ENCODE data around the gene PLD6.
"Not testable (repeated sequence)": the region's sequence is repeated elsewhere in the genome, so short reads cannot be mapped to it uniquely, and the experiment has no call there.

Gene PLD6

DNA sequence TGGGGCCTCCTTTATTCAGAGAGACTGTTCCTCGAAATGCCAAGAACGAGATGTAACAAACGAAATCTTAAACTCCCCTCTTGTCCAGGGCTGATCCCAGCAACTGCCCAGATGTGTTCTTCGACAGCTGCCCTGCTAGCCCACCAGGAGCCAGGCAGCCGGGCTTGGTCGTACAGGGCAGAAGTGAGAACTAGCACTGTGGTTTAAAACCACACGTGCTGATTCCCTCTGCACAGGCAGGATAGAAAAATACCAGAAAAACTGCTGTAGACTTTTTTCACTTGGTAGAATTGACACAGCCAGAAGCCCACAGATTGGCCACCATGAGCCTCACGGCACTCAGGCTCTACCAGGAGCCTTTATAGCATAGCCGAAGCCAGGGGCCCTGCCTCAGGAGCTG lies 33.1 kb downstream of the PLD6 start:
- DNase-seq = no peak

DNA sequence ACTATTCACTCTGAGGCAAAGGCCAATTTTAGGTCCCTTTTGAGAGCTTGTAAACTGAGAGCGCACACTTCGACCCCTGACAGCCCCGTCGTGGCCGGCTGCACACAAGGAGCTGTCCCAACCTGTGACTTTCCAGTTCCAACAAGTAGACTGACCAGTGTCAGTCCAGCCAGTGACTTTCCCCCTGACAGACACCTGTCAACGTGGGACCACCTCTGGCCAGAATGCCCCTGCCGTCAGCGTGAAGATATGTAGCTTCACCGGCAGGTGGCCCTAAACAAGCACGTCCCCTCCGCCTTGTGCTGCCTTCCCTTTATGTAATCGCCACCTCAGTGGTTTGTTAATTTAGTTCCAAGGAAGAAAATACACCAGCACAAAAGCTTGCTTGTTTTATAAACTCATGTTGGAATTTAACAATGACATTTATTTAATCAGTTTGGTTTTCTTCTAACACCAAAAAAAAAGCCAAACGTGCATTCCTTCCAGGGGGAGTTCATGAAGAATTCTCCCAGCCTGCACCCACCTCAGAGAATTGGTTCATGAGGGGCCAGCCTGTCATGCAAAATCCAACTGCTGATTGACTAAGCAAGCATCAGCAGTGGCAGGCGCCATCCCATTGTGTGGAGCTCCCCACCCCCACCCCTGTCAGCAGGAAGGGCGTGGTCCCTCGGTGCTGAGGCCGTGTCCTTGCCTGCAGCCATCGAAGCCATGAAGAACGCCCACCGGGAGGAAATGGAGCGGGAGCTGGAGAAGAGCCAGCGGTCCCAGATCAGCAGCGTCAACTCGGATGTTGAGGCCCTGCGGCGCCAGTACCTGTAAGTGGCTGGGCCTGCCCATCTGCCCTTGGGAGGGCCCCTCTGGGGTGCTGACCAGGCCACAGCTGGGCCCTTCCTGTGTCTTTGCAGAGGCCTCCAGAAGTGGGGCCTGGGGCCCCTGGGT lies 33.9 kb downstream of the PLD6 start:
- DNase-seq = no peak

DNA sequence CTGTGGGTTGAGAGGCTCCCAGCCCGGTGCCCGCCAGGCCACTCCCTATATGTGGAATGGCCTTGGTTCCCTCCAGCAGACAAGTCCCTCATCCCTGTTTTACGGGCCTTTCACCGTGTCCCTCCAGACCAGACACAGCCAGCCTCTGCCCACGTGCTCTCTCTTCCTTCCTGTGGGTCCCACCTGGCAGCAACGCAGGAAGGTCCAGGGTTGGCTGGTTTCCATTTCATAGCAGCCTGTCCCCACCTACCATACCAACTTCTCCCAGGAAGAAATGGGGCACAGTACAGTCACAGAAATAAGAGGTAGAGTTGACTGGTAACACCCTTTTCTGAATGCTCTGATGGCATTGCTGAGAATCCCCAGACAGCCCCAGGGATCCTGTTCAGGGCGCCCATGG lies 34.9 kb downstream of the PLD6 start:
- no peak for DNase-seq

DNA sequence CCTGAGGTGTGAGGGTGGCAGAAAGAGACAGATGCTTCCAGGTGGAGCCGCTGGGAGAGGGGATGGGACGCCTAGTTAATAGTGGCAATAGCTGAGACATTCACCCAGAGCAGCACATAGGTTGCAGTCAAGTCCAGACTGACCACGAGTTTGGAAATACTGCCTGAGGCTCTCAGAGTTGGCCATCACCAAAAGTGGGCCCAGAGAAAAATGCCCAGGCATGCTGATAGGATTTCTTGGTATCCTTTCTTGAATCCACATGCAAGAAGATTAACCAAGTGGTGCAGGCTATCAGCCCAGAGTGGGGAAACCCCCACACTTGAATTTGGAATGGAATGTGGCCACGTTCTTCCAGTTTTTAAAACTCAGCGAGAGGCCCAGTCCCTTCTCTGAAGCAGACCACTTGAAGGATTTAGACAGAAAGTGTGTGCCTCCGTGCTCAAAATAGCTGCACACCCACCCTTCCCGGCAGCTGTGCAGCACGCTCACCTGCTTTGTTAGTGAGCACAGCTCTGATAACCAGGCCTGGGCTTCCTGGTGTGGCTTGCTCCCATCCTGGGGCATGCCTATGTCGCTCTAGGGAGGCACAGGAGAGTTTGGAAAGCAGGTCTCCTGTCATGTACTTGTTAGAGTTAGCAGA lies 35.7 kb downstream of the PLD6 start:
- DNase-seq = no peak

DNA sequence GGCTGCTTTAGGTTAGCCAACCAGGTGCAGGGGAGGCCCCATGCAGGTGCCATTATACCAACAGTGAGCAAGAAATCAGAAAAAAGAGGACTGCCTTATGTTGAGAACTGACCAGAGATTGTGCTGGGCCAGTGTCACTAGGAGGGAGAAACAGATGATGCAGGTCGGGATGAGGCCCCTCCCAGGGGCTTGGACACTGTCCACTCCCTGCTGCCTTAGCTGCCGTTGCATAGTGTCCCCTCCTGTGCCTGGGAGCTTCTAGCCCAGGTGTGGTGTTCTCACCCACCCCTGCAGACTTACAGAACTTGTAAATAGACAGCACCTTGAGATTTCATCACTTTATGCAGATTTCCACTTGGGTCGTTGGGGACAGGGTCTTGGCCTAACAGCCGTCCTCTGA lies 36.7 kb downstream of the PLD6 start:
- DNase-seq = no peak

DNA sequence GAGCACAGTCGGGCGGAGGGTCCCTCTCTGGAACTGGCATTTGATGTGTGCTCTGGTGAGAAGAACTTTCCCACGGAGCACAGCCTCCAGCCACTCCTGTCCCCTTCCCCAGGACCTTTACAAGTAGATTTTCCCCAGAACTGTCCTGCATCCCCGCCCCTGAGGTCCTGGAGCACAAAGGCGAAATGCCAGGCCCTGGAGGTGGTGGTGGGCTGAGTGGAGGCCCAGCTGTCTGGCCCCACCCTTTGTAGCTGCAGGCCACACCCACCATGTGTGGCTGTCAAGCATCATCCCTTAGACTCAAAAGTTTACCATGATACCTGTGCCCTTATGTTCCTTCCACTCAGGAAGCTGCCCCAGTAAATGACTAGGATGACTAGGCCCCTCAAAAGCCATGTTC lies 37.7 kb downstream of the PLD6 start:
- no peak for DNase-seq

DNA sequence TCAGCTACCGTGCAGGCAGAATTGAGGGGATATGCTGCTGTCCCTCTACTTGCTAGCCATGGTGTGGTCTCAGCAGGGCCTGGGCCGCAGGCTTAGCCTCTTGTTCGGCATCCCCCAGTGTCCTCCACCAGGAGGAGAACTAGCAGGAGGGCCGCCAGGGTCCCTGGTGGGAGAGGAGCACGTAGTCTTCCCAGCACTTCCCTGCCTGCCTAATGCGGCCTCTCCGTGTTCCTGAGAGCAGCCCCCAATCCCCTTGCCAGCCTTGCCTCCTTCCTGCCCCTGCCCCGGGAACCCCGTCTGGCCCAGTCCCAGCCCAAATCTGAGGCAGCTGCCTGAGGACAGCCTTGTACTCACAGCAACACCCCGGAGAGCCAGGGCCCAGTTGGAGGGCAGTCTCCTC lies 38.1 kb downstream of the PLD6 start:
- DNase-seq = no peak

DNA sequence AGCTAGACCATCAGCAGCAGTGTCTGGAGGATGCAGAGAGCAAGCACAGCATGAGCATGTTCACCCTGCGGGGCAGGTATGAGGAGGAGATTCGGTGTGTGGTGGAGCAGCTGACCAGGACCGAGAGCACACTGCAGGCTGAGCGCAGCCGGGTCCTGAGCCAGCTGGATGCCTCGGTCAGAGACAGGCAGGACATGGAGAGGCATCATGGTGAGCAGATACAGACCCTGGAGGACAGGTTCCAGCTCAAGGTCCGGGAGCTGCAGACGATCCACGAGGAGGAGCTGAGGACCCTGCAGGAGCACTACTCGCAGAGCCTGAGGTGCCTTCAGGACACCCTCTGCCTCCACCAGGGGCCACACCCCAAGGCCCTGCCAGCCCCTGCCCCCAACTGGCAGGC lies 38.8 kb downstream of the PLD6 start:
- no peak for DNase-seq

DNA sequence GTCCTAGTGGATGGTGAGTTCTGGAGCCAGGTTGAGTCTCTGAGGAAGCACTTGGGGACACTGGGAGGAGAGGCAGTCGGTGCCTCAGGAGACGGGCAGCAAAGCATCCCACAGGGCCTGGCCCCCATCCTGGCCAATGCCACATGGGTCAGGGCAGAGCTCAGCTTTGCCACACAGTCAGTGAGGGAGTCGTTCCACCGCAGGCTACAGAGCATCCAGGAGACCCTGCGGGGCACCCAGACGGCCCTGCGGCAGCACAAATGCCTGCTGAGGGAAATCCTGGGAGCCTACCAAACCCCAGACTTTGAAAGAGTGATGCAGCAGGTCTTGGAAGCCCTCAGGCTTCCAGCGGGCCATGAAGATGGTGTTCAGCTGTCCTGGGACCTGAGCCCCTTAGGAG lies 39.7 kb downstream of the PLD6 start:
- no peak for DNase-seq

DNA sequence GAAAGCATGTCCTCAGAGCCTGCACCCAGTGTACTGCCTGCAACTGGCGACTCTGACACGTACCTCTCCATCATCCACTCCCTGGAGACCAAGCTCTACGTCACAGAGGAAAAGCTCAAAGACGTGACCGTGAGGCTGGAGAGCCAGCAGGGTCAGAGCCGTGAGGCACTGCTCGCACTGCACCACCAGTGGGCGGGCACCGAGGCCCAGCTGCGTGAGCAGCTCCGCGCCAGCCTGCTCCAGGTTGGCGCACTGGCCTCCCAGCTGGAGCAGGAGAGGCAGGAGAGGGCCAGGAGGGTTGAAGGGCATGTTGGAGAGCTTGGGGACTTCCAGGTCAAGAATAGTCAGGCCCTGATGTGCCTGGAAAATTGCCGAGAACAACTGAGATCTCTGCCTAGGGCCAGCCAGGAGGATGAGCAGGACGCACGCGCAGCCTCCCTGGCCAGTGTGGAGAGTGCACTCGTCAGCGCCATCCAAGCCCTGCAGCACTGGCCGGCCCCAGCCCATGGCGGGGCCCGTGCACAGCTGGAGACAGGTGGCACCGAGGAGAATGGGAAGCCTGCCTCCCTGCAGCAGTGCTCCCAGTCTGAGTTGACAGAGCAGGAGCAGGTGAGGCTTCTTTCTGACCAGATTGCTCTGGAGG lies 40.3 kb downstream of the PLD6 start:
- DNase-seq = no peak

DNA sequence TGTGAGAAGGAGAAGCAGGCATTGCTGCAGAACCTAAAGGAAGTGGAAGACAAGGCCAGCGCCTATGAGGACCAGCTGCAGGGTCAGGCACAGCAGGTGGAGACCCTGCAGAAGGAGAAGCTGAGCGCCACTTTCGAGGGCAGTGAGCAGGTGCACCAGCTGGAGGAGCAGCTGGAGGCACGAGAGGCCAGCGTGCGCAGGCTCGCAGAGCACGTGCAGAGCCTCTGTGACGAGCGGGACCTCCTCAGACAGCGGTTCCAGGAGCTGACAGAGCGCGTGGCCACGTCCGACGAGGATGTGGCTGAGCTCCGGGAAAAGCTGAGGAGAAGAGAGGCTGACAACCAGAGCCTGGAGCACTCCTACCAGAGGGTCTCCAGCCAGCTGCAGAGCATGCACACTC lies 41.5 kb downstream of the PLD6 start:
- no peak for DNase-seq

DNA sequence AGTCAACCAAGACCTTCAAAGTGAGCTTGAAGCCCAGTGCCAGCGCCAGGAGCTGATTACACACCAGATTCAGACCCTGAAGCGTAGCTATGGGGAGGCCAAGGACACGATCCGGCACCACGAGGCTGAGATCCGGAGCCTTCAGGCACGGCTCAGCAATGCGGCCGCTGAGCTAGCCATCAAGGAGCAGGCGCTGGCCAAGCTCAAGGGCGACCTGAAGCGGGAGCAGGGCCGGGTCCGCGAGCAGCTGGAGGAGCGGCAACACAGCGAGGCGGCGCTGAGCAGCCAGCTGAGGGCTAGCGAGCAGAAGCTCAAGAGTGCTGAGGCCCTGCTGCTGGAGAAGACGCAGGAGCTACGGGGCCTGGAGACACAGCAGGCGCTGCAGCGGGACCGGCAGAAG lies 42.0 kb downstream of the PLD6 start:
- no peak for DNase-seq

DNA sequence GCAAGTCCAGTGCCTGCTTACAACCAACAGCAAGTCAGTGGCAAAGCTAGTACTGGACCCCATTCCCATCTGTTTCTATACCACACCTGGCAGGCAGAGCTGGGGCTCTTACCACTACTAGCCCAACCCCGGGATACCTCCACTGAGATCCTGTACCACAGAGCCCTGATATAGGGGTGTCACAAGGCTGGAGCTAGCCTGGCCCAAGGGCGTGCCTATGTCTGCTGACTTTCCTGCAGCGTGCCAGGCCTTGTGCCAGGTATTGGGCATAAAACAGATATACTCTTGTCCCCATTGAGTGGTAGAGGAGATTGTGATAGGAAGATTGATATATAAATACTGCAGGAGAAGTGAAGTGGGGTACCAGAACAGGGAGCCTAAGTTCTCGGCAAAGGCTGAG lies 44.4 kb downstream of the PLD6 start:
- no peak for DNase-seq

DNA sequence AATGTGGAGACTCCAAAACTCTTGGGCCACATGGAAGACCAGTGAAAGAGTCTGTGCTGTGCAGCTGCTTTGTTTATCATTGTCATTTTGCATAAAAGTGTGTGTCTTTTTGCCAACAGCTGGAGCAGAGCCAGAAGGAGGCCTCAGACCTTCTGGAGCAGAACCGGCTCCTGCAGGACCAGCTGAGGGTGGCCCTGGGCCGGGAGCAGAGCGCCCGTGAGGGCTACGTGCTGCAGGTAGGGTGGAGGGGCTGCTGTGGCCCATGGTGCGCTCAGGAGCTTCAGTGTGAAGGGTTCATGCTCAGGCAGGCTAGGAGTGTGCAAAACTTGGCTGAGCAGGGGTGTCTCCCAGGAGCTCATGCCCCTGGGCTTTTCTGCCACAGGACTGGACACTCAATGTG lies 45.0 kb downstream of the PLD6 start:
- DNase-seq = no peak

DNA sequence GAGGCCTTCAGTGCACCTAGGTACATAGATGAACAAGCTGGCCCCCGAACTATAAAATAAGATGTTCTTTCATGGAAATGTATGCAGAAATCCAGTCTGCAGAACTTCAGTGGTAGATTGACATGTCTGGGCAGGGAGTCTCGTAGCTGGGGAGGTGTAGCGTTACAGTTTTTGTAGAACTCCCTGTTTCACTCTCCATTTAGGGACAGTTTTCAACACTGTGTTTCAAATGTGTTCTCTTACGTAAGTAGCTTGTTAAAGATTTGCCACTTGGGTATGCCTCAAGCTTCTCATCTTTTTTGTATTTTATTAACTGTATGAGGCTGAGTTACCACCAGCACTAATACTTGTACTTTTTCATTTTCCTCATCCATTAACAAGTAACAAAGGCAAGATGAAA lies 46.6 kb downstream of the PLD6 start:
- DNase-seq = no peak

DNA sequence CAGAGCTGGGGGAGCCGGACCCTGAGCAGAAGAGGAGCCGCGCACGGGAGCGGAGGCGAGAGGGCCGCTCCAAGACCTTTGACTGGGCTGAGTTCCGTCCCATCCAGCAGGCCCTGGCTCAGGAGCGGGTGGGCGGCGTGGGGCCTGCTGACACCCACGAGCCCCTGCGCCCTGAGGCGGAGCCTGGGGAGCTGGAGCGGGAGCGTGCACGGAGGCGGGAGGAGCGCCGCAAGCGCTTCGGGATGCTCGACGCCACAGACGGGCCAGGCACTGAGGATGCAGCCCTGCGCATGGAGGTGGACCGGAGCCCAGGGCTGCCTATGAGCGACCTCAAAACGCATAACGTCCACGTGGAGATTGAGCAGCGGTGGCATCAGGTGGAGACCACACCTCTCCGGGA lies 47.6 kb downstream of the PLD6 start:
- DNase-seq = not testable (repeated sequence)

DNA sequence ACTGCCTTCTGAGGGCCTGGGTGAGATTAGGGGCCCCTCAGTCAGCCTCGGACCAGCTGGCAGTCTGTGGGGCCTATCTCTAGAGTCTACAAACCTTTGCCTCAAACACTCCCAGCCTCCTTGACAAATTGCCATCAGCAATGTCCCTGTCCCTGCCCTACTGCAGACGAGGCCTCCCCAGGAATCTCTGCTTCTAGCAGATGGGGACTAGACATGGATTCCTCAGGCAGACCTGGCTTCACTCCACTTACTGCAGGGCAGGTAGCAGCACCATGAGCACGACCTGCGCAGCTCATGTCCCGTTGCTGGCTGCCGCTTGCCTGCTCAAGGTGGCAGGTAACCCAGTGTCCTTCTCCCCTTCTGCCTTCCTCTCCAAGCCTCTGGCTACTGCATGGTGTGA lies 49.1 kb downstream of the PLD6 start:
- no peak for DNase-seq

DNA sequence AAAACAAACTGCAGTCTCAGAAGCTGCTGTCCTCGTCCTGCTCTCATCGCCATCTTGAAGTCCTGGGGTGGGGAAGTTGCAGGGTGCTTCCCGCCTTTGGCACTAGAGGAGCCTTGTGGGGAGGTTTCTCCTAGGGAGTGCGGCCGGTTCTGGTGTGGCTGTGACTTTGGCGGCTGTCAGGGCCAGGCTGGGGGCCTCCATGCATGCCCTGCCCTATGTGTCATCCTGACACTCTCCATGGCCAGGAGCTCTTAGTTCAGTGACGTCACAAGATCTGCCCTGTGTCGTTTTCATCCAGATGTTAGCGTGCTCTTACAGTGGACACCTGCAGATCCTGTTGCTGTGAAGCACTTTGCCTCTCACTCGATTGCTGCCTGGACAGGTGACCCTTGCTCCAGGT lies 49.6 kb downstream of the PLD6 start:
- DNase-seq = no peak

DNA sequence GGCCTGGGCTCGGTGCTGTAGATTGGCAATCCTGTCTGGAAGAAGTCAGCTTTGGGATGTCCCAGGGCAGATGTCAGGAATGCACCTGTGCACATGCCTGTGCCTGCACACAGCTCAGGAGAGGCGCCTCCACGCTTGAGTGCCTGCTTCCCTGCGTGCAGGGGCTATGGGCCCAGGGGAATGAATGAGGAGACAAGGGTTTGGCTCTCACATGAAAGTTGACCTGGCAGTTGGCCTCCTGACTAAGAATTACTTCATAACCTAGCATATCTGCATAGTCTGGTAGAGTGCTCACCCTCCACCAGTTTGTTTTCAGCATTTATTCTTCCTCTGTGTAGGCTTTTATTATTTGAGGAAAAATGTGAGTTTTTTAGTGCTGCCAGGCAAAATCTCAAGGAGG lies 50.0 kb downstream of the PLD6 start:
- no peak for DNase-seq

DNA sequence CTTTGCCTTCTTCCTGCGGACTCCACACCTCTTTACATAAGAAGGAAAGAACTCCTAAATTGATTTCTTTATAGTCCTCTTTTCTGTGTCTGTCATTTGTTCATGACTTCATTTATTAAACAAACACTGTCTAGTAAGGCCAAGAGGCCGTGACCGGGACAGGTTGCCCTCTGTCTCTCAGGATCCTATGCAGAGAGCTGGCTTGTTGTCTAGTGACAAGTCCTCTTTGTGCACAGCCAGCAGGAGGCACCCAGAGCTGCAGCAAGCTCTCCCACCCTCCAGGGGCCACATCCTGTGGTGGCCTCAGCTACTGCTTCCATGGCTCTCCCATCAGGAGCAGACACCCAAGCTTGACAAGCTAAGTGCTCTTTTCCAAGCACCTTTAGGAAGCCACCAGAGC lies 50.6 kb downstream of the PLD6 start:
- DNase-seq = no peak

DNA sequence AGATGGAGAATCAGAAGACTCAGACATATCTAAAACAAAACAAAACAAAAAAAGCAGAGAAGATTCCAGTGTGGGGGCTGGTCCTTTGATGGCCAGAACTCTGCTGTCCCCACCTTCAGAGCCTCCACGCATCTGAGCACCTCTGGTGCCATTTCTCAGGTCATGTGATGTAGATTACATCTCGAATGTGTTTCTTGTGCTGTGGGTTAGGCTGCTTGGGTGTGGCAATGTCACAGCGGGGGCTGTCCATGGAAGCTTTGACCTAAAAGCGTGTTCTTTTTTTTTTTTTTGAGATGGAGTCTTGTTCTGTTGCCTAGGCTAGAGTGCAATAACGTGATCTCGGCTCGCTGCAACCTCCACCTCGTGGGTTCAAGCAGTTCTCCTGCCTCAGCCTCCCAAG lies 51.2 kb downstream of the PLD6 start:
- DNase-seq = no peak

DNA sequence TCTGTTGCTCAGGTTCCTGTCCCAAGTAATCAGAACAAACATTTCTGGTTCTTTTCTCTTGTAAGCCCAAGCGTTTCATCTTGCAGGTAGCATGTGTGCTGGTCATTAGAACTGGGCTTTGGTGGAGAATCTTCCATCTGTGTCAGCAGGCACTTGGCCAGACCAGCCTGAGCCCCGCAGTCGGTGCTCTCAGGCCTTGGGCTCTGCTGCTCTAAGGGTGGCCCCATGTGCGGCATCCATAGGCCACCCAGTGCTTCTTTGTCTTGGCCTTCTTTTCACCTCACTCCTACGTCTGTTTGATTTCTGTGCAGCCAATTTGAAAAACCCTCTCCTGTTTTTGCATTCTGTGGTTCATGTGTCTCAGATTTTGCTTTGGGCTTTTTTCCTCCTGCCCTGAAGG lies 51.6 kb downstream of the PLD6 start:
- DNase-seq = no peak

DNA sequence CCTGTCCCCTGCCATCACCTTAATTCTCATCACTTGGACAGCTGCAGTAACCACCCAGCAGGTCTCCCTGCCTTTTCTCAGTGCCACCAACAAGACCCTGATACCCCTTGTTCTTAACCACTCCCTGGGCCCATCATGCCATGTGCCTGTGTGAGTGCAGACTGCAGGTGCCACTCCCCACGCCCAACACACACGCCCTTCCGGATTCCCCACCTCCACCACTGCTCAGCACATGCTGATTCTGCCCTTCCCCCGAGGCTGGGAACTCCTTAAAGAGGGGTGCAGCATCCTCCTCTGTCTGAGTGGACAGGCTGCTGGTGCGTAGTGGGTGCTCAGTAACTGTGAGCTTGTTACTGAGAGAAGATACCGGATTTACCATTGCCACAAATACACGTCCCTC lies 52.4 kb downstream of the PLD6 start:
- no peak for DNase-seq

DNA sequence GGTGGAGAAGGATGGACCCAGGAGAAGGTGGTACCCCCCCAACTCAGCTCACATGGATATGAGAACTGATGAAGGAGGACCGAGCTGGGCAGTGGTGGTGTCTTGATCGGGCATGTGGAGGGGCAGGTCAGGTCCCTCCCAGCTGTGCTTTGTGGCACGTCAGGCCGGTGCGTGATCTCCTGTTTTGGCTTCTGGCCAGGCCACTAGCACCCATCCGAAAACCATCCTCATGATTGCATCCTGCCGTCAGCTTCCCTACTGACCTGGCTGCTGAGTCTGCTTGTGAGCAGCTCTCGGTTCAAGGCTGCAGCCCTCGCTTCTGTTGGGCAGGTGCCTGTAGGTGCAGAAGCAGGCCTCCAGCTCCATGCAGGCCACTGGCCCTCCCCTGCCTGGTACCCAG lies 53.1 kb downstream of the PLD6 start:
- no peak for DNase-seq

Measured in activated CD8-positive, alpha-beta memory T cell treated with anti-CD3 and anti-CD28 coated beads, Interleukin-2, amount 50 U/mL, for 48 hours (primary cell).